ENCODE data around the gene ARMH1. TPM values are rescaled to one million over a fixed set of nuclear protein-coding genes. Genes with fewer than 3 reads are reported as not detected.

The ARMH1 gene
- total RNA-seq, 2 donors from 2014 or later, result 53.0 to 56.8 TPM

DNA sequence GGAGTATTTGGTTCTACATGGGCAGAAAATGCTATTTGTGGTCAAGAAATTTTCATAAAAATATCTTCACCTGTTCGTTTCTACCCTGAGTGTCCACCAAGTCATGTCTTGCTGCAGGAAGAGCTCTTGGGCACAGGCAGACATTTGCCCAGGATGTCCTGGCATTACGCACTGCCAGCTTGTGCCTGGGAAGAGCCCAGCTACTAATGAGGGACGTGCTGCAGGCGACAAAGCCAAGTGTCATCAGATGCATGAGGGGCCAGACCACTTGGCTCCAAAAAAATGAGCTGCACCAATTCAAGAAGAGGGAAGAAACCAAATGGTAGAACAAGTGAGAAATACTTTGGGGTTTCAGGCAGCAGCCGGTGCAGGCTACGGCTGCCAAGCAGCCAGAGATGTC is 43.6 kb downstream of the ARMH1 start:
- peaks cover 49% of the 10 kb centered on the region for H3K4me1 Mint-ChIP-seq
- ATAC-seq (no peak), DNase-seq (no peak)
- no peaks in the 10 kb centered on the region for H3K9me3 ChIP-seq (ENCODE audit: control insufficient read depth, low read length, poor library complexity, severe bottlenecking)
- no peaks in the 10 kb centered on the region for H3K36me3 Mint-ChIP-seq (ENCODE audit: low read depth)
- no peaks in the 10 kb centered on the region for H3K27me3 Mint-ChIP-seq
- no peak overlapping the region for H3K4me3 Mint-ChIP-seq
- H3K27ac Mint-ChIP-seq, result peak overlapping the region; percentile 47

DNA sequence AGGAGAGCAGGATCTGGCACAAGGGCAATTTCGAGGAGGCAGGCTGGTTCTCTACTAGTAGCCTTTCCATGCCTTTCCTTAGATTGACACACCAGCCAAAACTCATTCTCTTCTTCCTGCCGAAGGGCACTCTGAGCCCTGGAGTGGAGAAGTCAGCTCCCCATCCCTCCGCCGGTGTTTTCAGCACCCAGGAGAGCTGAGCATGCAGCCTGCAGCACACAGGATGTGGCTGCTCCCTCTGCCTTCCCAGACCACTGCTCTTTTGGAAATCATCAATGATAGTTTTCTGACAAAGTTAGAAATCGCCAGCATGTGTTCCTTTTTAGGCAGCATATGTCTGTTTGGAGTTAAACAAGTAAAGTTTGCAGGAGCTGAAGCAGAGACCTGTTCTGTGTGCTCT is 44.8 kb downstream of the ARMH1 start:
- no peaks in the 10 kb centered on the region for H3K9me3 ChIP-seq (ENCODE audit: control insufficient read depth, low read length, poor library complexity, severe bottlenecking)
- no peak overlapping the region for H3K4me3 Mint-ChIP-seq
- no peak overlapping the region for H3K27ac Mint-ChIP-seq
- peaks cover 58% of the 10 kb centered on the region for H3K4me1 Mint-ChIP-seq
- no peak for ATAC-seq
- DNase-seq, result no peak
- H3K36me3 Mint-ChIP-seq (ENCODE audit: low read depth), result no peaks in the 10 kb centered on the region
- no peaks in the 10 kb centered on the region for H3K27me3 Mint-ChIP-seq

- DNase-seq (no peak), ATAC-seq (no peak)
- Mint-ChIP-seq H3K4me1 (peaks cover 57% of the 10 kb centered on the region), H3K4me3 (peak overlapping the region; percentile 77), H3K27ac (peak overlapping the region; percentile 98), H3K36me3 (ENCODE audit: low read depth) (no peaks in the 10 kb centered on the region), H3K27me3 (no peaks in the 10 kb centered on the region)
- H3K9me3 ChIP-seq (ENCODE audit: control insufficient read depth, low read length, poor library complexity, severe bottlenecking), result no peaks in the 10 kb centered on the region
These were observed 45.8 kb downstream of the ARMH1 start for GRCh38 chr1:44720281-44720680.

- DNase-seq (peak in 1 of 3 donors; percentile 31), ATAC-seq (peak; percentile 87)
- peak overlapping the region; percentile 85 for H3K4me3 Mint-ChIP-seq
- peaks cover 51% of the 10 kb centered on the region for H3K4me1 Mint-ChIP-seq
- H3K9me3 ChIP-seq (ENCODE audit: control insufficient read depth, low read length, poor library complexity, severe bottlenecking), result no peaks in the 10 kb centered on the region
- H3K27ac Mint-ChIP-seq, result peak overlapping the region; percentile 98
- no peaks in the 10 kb centered on the region for H3K36me3 Mint-ChIP-seq (ENCODE audit: low read depth)
- H3K27me3 Mint-ChIP-seq, result no peaks in the 10 kb centered on the region
These were observed 47.2 kb downstream of the ARMH1 start for GRCh38 chr1:44721485-44722361.

- Mint-ChIP-seq H3K36me3 (ENCODE audit: low read depth) (no peaks in the 10 kb centered on the region), H3K4me1 (peaks cover 51% of the 10 kb centered on the region), H3K27ac (peak overlapping the region; percentile 79), H3K4me3 (peak overlapping the region; percentile 91), H3K27me3 (no peaks in the 10 kb centered on the region)
- no peak for ATAC-seq
- no peaks in the 10 kb centered on the region for H3K9me3 ChIP-seq (ENCODE audit: control insufficient read depth, low read length, poor library complexity, severe bottlenecking)
- DNase-seq, result no peak
These were observed 48.5 kb downstream of the ARMH1 start for GRCh38 chr1:44723064-44723463.

GRCh38 chr1:44723496-44724295 is 49.2 kb downstream of the ARMH1 start:
- Mint-ChIP-seq H3K27me3 (no peaks in the 10 kb centered on the region), H3K4me1 (peaks cover 51% of the 10 kb centered on the region), H3K27ac (peak overlapping the region; percentile 79), H3K4me3 (peak overlapping the region; percentile 91), H3K36me3 (ENCODE audit: low read depth) (no peaks in the 10 kb centered on the region)
- no peak for ATAC-seq
- no peaks in the 10 kb centered on the region for H3K9me3 ChIP-seq (ENCODE audit: control insufficient read depth, low read length, poor library complexity, severe bottlenecking)
- no peak for DNase-seq

DNA sequence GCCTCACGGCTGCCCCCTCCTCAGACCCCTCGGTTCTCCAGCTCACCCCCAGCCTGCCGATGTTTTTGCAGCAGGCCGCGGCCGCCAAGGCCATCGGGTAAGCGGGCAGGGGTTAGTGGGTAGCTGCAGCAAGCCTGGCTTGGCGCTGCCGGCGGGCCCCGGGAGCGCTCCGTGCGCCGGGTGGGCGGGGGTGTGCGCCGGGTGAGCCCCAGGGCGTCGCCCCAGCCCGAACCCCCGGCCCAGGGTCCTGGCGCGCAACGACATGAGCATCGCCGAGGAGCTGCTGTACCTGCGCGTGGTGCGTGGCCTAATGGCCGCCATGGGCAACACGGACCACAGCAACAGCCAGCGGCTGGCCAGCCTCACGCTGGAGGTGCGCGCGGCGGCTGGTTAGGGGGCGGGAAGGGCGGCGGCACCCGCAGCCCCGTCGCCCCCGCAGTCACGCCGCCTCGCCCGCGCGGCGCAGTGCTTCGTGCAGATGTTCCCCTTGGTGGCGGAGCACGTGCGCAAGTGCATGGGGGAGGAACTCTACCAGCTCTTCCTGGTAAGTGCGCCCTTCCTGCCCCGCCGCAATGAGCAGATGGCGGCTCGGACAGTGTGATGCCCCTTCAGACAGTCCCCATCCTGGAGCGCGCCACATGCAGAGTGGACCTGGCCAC is 49.9 kb downstream of the ARMH1 start:
- ATAC-seq (no peak), DNase-seq (no peak)
- no peaks in the 10 kb centered on the region for H3K27me3 Mint-ChIP-seq
- no peaks in the 10 kb centered on the region for H3K9me3 ChIP-seq (ENCODE audit: control insufficient read depth, low read length, poor library complexity, severe bottlenecking)
- peak overlapping the region; percentile 91 for H3K4me3 Mint-ChIP-seq
- H3K36me3 Mint-ChIP-seq (ENCODE audit: low read depth), result no peaks in the 10 kb centered on the region
- peak overlapping the region; percentile 89 for H3K27ac Mint-ChIP-seq
- H3K4me1 Mint-ChIP-seq, result peaks cover 51% of the 10 kb centered on the region

GRCh38 chr1:44724955-44725698 is 50.6 kb downstream of the ARMH1 start:
- no peaks in the 10 kb centered on the region for H3K9me3 ChIP-seq (ENCODE audit: control insufficient read depth, low read length, poor library complexity, severe bottlenecking)
- DNase-seq (no peak), ATAC-seq (no peak)
- H3K27me3 Mint-ChIP-seq, result no peaks in the 10 kb centered on the region
- no peaks in the 10 kb centered on the region for H3K36me3 Mint-ChIP-seq (ENCODE audit: low read depth)
- peak overlapping the region; percentile 80 for H3K4me3 Mint-ChIP-seq
- H3K4me1 Mint-ChIP-seq, result peaks cover 48% of the 10 kb centered on the region
- H3K27ac Mint-ChIP-seq, result peak overlapping the region; percentile 89

DNA sequence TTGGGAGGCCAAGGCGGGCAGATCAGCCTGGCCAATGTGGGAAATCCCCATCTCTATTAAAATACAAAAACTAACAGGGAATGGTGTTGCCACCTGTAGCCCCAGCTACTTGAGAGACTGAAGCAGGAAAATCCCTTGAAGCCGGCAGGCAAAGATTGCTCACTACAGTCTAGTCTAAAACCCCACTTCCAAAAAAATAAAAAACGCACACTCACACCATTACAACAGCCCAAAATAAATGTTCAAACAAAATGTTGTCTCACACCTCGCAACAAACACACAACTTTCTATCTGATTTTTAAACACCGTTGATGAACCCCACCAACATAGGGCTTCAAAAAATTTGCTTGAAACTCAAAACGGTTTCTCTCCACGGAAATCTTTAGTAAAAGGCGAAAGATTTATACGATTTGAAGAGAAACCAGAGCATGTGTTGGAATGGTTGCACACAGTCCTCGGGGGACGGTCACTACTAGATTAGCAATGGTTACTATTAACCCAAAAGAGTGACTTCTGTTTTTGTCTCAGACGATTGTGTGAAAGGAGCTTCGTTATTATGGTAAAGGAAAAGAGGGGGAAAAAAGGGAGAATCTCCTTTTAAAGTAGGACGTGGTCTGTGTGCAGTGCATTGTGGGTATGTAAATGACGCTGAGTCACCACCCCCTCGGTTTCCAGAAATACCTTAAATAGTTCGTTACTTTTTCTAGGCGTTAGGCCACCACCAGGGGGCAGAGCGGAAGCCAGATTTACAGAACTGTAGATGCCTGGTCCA is 56.4 kb downstream of the ARMH1 start, which contains the start of gene RNU5D-1:
Gene RNU5D-1 (minus strand): TSS at position 430 of the 772 bp plus-strand sequence.
- H3K4me1 Mint-ChIP-seq, result peaks cover 26% of the 10 kb centered on the region
- H3K4me3 Mint-ChIP-seq, result peak within 1 kb of the TSS; percentile 83
- no peaks in the 10 kb centered on the region for H3K9me3 ChIP-seq (ENCODE audit: control insufficient read depth, low read length, poor library complexity, severe bottlenecking)
- DNase-seq (peak; percentile 80 to 92 (median 81)), ATAC-seq (peak; percentile 78)
- no peaks in the 10 kb centered on the region for H3K36me3 Mint-ChIP-seq (ENCODE audit: low read depth)
- H3K27ac Mint-ChIP-seq, result peak within 1 kb of the TSS; percentile 99
- no peaks in the 10 kb centered on the region for H3K27me3 Mint-ChIP-seq

DNA sequence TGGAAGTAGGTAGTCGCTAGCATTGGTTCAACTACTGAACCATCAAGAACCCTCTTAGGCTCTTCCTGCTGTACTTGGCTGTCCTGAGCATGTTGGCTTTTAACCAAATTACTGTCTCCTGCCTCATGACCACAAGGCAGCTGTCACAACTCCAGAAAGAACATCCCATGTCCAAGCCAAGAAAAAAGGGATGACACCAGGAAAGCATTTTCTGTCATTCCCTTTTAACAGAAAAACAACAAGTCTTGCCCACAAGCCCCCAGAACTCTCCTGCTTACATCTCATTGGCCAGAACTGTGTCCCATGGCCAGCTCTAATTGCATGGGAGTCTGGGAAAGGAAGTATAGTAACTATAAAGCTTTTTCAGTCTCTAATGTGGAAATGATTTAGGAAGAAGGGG is 58.9 kb downstream of the ARMH1 start:
- Mint-ChIP-seq H3K36me3 (ENCODE audit: low read depth) (peaks cover 4% of the 10 kb centered on the region), H3K27ac (no peak overlapping the region), H3K27me3 (no peaks in the 10 kb centered on the region), H3K4me3 (no peak overlapping the region), H3K4me1 (peaks cover 22% of the 10 kb centered on the region)
- no peak for ATAC-seq
- DNase-seq, result no peak
- H3K9me3 ChIP-seq (ENCODE audit: control insufficient read depth, low read length, poor library complexity, severe bottlenecking), result no peaks in the 10 kb centered on the region

DNA sequence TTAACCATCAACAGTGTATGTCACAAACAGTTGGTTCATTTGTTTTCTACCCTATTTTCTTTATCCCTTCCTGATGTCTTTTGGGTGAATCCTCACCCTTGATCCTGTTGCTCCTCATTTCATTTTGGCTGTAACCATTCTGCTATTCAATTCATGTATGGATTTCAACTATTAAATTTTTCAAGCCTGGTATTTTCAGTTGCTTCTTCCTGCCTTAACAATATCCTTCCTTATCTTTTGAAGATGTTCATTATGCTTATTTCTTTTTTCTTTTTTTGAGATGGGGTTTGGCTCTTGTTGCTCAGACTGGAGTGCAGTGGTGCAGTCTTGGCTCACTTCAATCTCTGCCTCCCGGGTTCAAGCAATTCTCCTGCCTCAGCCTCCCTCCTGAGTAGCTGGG is 59.3 kb downstream of the ARMH1 start:
- peak overlapping the region; percentile 14 for H3K27ac Mint-ChIP-seq
- H3K9me3 ChIP-seq (ENCODE audit: control insufficient read depth, low read length, poor library complexity, severe bottlenecking), result no peaks in the 10 kb centered on the region
- ATAC-seq (no peak), DNase-seq (no peak)
- H3K4me1 Mint-ChIP-seq, result peaks cover 22% of the 10 kb centered on the region
- no peaks in the 10 kb centered on the region for H3K27me3 Mint-ChIP-seq
- peaks cover 4% of the 10 kb centered on the region for H3K36me3 Mint-ChIP-seq (ENCODE audit: low read depth)
- no peak overlapping the region for H3K4me3 Mint-ChIP-seq

GRCh38 chr1:44735992-44736391 is 61.5 kb downstream of the ARMH1 start:
- H3K27me3 Mint-ChIP-seq, result no peaks in the 10 kb centered on the region
- H3K27ac Mint-ChIP-seq, result peak overlapping the region; percentile 54
- H3K4me1 Mint-ChIP-seq, result peaks cover 15% of the 10 kb centered on the region
- no peak overlapping the region for H3K4me3 Mint-ChIP-seq
- ATAC-seq, result no peak
- DNase-seq, result no peak
- peaks cover 4% of the 10 kb centered on the region for H3K36me3 Mint-ChIP-seq (ENCODE audit: low read depth)
- no peaks in the 10 kb centered on the region for H3K9me3 ChIP-seq (ENCODE audit: control insufficient read depth, low read length, poor library complexity, severe bottlenecking)
